Stimulated activated CD4-positive, alpha-beta T cell treated with anti-CD3 and anti-CD28 coated beads, Interleukin-2, amount 100 ng/mL, for 24 hours (primary cell): ENCODE data around the gene MYLK.
"Not testable (repeated sequence)": the region's sequence is repeated elsewhere in the genome, so short reads cannot be mapped to it uniquely, and the experiment has no call there.

Source experiments
- DNase-seq, 2 donors: peaks; one replicate each; pipeline ENCODE4 v3.0.0-alpha.2; 2020

Gene MYLK

GRCh38 chr3:123884203-123884831 is at the start of gene MYLK:
TSS of gene MYLK (minus strand) at chr3:123884332. CDS start at chr3:123793841, 90,491 bp downstream.
- peak; percentile 30 to 57 for DNase-seq

- DNase-seq: no peak
Measured at GRCh38 chr3:123930445-123930844, 46.3 kb upstream of the MYLK start.

- DNase-seq: no peak
Measured at GRCh38 chr3:123929325-123929724, 45.2 kb upstream of the MYLK start.

- no peak for DNase-seq
Measured at GRCh38 chr3:123926396-123926795, 42.3 kb upstream of the MYLK start.

- no peak for DNase-seq
Measured at GRCh38 chr3:123920868-123921267, 36.7 kb upstream of the MYLK start.

GRCh38 chr3:123920383-123920782 is 36.3 kb upstream of the MYLK start:
- DNase-seq: no peak

GRCh38 chr3:123919353-123919752 is 35.2 kb upstream of the MYLK start:
- DNase-seq: no peak

- DNase-seq: no peak
Measured at GRCh38 chr3:123914829-123915228, 30.7 kb upstream of the MYLK start.

- DNase-seq: no peak
Measured at GRCh38 chr3:123909785-123910184, 25.7 kb upstream of the MYLK start.

GRCh38 chr3:123907720-123908119 is 23.6 kb upstream of the MYLK start:
- DNase-seq: no peak

- DNase-seq: no peak
Measured at GRCh38 chr3:123899300-123899865, 15.3 kb upstream of the MYLK start.

- no peak for DNase-seq
Measured at GRCh38 chr3:123893012-123893411, 8.9 kb upstream of the MYLK start.

GRCh38 chr3:123892195-123892594 is 8.1 kb upstream of the MYLK start:
- DNase-seq: no peak

- DNase-seq: not testable (repeated sequence)
Measured at GRCh38 chr3:123890991-123891390, 6.9 kb upstream of the MYLK start.

- DNase-seq: not testable (repeated sequence)
Measured at GRCh38 chr3:123890162-123890561, 6.0 kb upstream of the MYLK start.

GRCh38 chr3:123884993-123885392 is 861 bp upstream of the MYLK start:
- no peak for DNase-seq

GRCh38 chr3:123883701-123884202 is 380 bp downstream of the MYLK start:
- no peak for DNase-seq

- no peak for DNase-seq
Measured at GRCh38 chr3:123883111-123883510, 1.0 kb downstream of the MYLK start.

- no peak for DNase-seq
Measured at GRCh38 chr3:123881771-123882170, 2.4 kb downstream of the MYLK start.

GRCh38 chr3:123880998-123881561 is 3.1 kb downstream of the MYLK start:
- DNase-seq: no peak

- DNase-seq: no peak
Measured at GRCh38 chr3:123878807-123879206, 5.3 kb downstream of the MYLK start.

- DNase-seq: no peak
Measured at GRCh38 chr3:123877965-123878364, 6.2 kb downstream of the MYLK start.

- DNase-seq: no peak
Measured at GRCh38 chr3:123877466-123877865, 6.7 kb downstream of the MYLK start.

GRCh38 chr3:123876858-123877257 is 7.3 kb downstream of the MYLK start:
- no peak for DNase-seq
